Activated T-helper 17 cell treated with anti-CD3 and anti-CD28 coated beads, Interleukin-2, amount 50 U/mL, for 72 hours (primary cell): ENCODE data around the gene LETM1. TPM values are rescaled to one million over a fixed set of nuclear protein-coding genes. Genes with fewer than 3 reads are reported as not detected.

Source experiments
- ATAC-seq: fragments of 150-1000 bp; cut with Tn5 transposase; replicated peaks from 2 replicates; pipeline ENCODE4 v1.10.0; 2021; ENCODE audit warnings: mild to moderate bottlenecking, moderate library complexity
- H3K27ac Mint-ChIP-seq: one replicate; pipeline ENCODE4 v1.8.0; 2022; ENCODE audit warnings: mixed read lengths
- H3K27me3 Mint-ChIP-seq: one replicate; pipeline ENCODE4 v1.8.0; 2022; ENCODE audit warnings: mixed read lengths
- H3K36me3 Mint-ChIP-seq: one replicate; pipeline ENCODE4 v1.8.0; 2022; ENCODE audit warnings: low read depth, mild to moderate bottlenecking, mixed read lengths
- H3K4me1 Mint-ChIP-seq: one replicate; pipeline ENCODE4 v1.8.0; 2022; ENCODE audit warnings: mixed read lengths
- H3K4me3 Mint-ChIP-seq: one replicate; pipeline ENCODE4 v1.8.0; 2022; ENCODE audit warnings: mild to moderate bottlenecking, mixed read lengths
- H3K9me3 Mint-ChIP-seq: one replicate; pipeline ENCODE4 v1.8.0; 2022; ENCODE audit warnings: mixed read lengths
- total RNA-seq, 2 donors: library from RNA; stranded (reverse); gene quantifications; one replicate each; pipeline ENCODE4 v1.2.3, GENCODE V29; 2022

Gene LETM1
- total RNA-seq, 2 donors from 2014 or later, result 21.3 to 71.0 TPM

- no peaks in the 10 kb centered on the region for H3K4me1 Mint-ChIP-seq
- no peak overlapping the region for H3K4me3 Mint-ChIP-seq
- ATAC-seq, result no peak
- no peaks in the 10 kb centered on the region for H3K36me3 Mint-ChIP-seq
- H3K27ac Mint-ChIP-seq, result no peak overlapping the region
- H3K27me3 Mint-ChIP-seq, result no peaks in the 10 kb centered on the region
- no peaks in the 10 kb centered on the region for H3K9me3 Mint-ChIP-seq
Observed at GRCh38 chr4:1773754-1774153, 82.2 kb downstream of the LETM1 start.

GRCh38 chr4:1772853-1773538 lies 83.0 kb downstream of the LETM1 start:
- no peaks in the 10 kb centered on the region for H3K9me3 Mint-ChIP-seq
- no peaks in the 10 kb centered on the region for H3K36me3 Mint-ChIP-seq
- no peaks in the 10 kb centered on the region for H3K27me3 Mint-ChIP-seq
- ATAC-seq, result no peak
- H3K27ac Mint-ChIP-seq, result no peak overlapping the region
- no peak overlapping the region for H3K4me3 Mint-ChIP-seq
- H3K4me1 Mint-ChIP-seq, result no peaks in the 10 kb centered on the region

DNA sequence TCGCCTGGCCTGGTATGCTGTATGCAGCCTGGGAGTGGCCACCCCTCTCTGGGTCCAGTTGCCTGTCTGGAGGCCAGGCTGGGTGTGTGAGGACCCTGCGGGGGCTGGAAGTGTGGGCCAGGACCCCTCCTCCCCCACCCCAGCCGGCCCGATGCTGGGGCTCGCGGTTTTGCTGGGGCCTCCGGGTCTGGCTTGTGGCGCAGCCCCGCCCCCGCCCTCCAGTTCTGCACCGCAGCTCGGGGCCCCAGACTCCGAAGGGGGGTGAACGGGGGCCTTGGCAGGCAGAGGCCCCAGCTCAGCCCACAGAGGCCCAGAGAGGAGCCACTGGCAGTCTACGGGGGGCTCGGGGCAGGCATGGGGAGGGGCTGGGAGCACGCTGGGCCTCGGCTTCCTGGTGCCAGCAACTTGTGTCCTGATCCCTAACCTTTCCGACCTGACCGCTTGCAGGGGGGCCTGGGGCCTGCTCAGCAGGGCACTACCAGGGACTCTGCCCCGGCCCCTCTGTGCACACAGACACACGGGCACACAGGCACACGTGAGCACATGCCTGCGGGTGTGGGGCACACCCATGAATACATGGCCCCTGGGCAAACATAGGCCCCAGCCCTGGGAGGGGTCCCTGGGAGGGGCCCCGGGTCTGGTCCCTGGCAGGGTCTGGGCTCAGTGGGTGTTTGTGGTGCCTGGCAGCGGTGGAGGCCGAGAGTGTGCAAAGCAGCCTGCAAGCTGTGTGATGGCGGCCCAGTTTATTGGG lies 84.2 kb downstream of the LETM1 start:
- no peak for ATAC-seq
- no peak overlapping the region for H3K4me3 Mint-ChIP-seq

GRCh38 chr4:1770791-1771231 lies 85.1 kb downstream of the LETM1 start:
- H3K9me3 Mint-ChIP-seq, result no peaks in the 10 kb centered on the region
- H3K27ac Mint-ChIP-seq, result no peak overlapping the region
- no peaks in the 10 kb centered on the region for H3K4me1 Mint-ChIP-seq
- H3K4me3 Mint-ChIP-seq, result no peak overlapping the region
- ATAC-seq, result no peak
- H3K36me3 Mint-ChIP-seq, result no peaks in the 10 kb centered on the region
- H3K27me3 Mint-ChIP-seq, result no peaks in the 10 kb centered on the region

More for the DNA sequence above, 84.2 kb downstream of the LETM1 start:
- no peak overlapping the region for H3K27ac Mint-ChIP-seq
- no peaks in the 10 kb centered on the region for H3K9me3 Mint-ChIP-seq
- H3K36me3 Mint-ChIP-seq, result no peaks in the 10 kb centered on the region
- H3K4me1 Mint-ChIP-seq, result no peaks in the 10 kb centered on the region
- no peaks in the 10 kb centered on the region for H3K27me3 Mint-ChIP-seq

- Mint-ChIP-seq H3K4me1 (no peaks in the 10 kb centered on the region), H3K9me3 (no peaks in the 10 kb centered on the region), H3K27ac (no peak overlapping the region), H3K4me3 (no peak overlapping the region), H3K36me3 (no peaks in the 10 kb centered on the region), H3K27me3 (peaks cover 3% of the 10 kb centered on the region)
- ATAC-seq, result no peak
Observed at GRCh38 chr4:1770245-1770644, 85.7 kb downstream of the LETM1 start.

DNA sequence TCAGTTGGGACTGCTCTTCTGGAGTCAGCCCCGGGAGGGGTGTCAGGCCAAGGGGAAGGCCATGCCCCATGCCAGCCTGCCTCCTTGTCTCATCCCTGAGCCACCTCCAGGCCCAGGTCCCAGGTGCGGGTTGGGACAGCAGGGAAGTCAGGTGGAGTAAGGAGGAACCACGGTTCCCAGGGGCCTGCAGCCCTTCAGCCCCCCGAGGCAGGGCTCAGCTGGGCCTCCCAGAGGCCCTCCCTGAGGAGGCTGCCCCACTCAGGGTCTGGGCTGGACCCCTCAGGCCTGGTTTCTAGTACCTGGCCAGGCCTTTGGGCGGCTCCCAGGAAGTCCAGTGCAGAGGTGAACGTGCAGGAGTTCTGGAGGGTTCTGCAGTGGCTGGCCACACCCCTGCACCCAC lies 86.3 kb downstream of the LETM1 start:
- H3K36me3 Mint-ChIP-seq, result no peaks in the 10 kb centered on the region
- no peak overlapping the region for H3K27ac Mint-ChIP-seq
- H3K4me3 Mint-ChIP-seq, result no peak overlapping the region
- H3K4me1 Mint-ChIP-seq, result no peaks in the 10 kb centered on the region
- no peak for ATAC-seq
- H3K27me3 Mint-ChIP-seq, result peaks cover 6% of the 10 kb centered on the region
- H3K9me3 Mint-ChIP-seq, result no peaks in the 10 kb centered on the region

DNA sequence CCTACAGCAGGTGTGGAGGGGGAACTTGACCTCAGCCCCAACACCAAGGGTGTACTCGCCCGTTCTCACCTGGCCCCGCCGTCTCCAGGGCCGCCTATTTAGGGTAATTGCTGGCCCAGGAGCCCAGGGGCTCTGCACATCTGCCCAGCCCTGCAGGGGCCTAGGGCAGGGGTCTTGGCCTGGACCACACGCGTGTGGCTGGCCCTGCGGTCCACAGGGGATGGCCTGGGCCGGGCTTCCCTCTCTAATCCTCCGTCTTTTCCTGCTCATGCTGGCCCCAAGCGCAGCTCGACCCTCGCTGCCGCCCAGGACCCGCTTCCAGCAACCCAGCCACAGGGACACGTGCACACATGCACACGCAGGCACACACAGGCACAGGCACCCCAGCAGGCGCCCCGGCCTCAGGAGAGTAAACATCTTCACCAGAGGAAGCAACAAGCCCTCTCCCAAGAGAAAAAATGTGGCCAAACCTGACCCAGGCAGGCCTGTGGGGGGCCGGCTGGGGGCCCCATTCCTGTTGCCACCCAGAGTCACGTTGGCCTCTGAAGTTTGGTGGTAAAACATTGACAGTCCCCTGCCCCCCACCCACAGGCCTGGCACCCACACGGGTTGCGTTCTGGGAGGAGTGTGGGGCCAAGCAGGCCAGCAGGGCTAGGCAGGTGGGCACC lies 87.5 kb downstream of the LETM1 start:
- H3K4me1 Mint-ChIP-seq, result no peaks in the 10 kb centered on the region
- no peak for ATAC-seq
- peaks cover 6% of the 10 kb centered on the region for H3K27me3 Mint-ChIP-seq
- no peaks in the 10 kb centered on the region for H3K36me3 Mint-ChIP-seq
- H3K9me3 Mint-ChIP-seq, result no peaks in the 10 kb centered on the region
- H3K4me3 Mint-ChIP-seq, result peak overlapping the region; percentile 30
- H3K27ac Mint-ChIP-seq, result no peak overlapping the region

DNA sequence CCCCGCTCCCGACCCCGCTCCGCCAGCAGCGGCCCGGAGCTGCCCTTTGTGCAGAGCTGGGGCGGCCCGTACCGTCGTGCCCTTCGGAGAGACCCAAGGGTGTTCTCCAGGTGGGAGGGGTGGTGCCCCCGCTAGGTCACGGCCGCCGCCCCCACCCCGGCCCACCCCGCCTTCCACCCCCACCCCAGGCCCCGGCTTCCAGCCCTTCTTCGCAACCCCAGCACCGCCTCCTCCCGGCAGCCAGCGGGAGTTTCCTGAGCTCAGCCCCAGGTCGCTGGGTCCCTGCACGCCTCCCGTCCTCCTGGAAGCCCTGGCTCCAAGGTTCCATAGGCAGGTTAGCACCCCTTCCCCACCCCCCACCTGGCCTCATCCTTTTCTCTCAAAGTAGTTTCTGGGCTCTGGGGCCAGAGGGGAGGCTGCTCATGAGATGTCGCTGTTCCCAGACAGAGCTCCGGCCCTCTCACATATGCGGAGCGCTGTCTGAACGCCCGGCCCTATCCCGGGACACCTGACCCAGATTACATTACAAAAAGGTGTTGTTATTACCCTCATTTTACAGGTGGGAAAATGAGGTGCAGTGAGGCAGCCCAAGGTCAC lies 88.1 kb downstream of the LETM1 start:
- H3K4me3 Mint-ChIP-seq, result peak overlapping the region; percentile 30

GRCh38 chr4:1767061-1767769 lies 88.7 kb downstream of the LETM1 start:
- no peaks in the 10 kb centered on the region for H3K4me1 Mint-ChIP-seq
- no peaks in the 10 kb centered on the region for H3K36me3 Mint-ChIP-seq
- ATAC-seq, result peak; percentile 5
- no peak overlapping the region for H3K4me3 Mint-ChIP-seq
- peaks cover 6% of the 10 kb centered on the region for H3K27me3 Mint-ChIP-seq
- H3K9me3 Mint-ChIP-seq, result no peaks in the 10 kb centered on the region
- H3K27ac Mint-ChIP-seq, result no peak overlapping the region

More for the DNA sequence above, 88.1 kb downstream of the LETM1 start:
- ATAC-seq, result peak; percentile 39
- Mint-ChIP-seq H3K9me3 (no peaks in the 10 kb centered on the region), H3K27ac (no peak overlapping the region), H3K36me3 (no peaks in the 10 kb centered on the region), H3K27me3 (peaks cover 6% of the 10 kb centered on the region), H3K4me1 (no peaks in the 10 kb centered on the region)

DNA sequence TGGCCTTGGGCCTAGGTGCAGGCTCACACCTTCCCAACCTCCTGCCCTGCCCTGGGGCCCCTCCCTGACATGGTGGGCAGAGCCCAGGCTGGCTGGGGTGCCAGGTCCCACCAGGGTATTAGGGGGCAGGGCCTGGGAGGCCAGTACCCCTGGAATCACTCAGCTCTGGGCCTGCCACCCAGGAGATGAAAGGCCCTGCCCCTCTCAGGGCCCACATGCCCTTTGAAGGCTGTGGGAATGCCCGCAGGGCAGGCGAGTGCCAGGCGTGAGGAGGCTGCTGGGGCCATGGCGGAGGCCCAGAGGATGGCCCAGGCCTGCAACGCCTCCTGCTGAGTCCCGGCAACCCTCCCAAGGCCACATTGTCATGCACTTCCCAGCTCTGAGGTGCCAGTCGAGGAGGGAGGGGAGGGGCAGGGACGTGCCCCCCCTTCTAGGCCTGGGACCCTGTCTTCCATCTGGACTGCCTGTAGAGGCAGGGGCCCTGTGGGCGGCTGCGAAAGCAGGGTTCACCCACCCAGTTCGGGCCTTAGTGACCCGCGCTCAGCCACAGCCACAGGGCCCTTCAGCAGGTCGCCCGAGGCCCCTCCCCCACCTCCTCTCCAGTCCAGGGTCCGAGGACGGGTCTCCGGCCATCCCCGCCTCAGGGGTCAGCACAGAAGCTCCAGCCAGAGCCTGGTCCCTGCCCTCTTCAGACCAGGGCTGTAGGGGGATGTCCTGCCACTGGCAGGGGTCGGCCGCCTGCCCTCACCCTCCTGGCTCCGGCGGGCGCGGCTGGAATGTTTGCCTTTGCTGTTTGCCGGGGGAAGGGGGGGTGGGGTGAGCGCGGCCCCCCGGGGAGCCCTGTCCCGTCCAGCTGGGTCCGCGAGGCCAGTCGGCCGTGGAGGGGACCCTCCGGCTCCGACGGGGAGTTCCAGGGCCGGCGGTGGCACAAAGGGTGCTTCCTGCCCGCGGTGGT lies 89.6 kb downstream of the LETM1 start:
- no peaks in the 10 kb centered on the region for H3K4me1 Mint-ChIP-seq
- H3K9me3 Mint-ChIP-seq, result no peaks in the 10 kb centered on the region

DNA sequence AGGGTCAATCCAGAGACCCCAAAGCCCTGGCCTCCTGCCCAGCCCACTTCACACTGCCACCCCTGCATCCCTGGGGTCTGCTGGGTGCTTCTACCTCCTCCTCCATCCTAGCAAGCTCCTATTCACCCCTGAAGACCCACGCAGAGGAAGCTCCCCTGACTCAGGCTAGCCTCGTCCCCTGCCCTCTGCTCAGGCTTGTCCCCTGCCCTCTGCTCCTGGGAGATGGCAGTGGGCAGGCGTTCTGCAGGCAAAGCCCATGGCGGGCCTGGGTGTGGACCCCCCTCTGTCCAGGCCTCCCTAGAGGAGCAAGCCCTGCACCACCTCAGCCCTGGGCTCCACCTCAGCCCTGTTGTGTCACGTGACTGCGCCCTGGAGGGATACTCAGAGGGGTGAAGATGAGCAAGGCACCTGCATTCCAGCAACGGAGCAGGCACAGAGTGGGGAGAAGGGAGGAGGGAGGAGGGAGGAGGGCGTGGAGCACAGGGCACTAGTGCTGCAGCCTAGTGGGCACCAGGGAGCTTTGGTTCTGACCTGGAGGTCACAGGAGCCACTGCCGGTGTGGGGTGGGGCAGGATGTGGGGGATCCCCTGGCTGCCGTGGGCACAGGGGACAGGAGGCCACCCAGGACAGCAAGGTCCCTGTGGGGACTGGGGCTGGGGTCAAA lies 90.4 kb downstream of the LETM1 start:
- no peak for ATAC-seq
- Mint-ChIP-seq H3K36me3 (no peaks in the 10 kb centered on the region), H3K27ac (no peak overlapping the region), H3K4me3 (no peak overlapping the region), H3K9me3 (no peaks in the 10 kb centered on the region), H3K27me3 (peaks cover 6% of the 10 kb centered on the region), H3K4me1 (no peaks in the 10 kb centered on the region)

More for the DNA sequence above, 89.6 kb downstream of the LETM1 start:
- H3K27me3 Mint-ChIP-seq, result peaks cover 6% of the 10 kb centered on the region
- no peaks in the 10 kb centered on the region for H3K36me3 Mint-ChIP-seq
- no peak overlapping the region for H3K4me3 Mint-ChIP-seq
- no peak overlapping the region for H3K27ac Mint-ChIP-seq
- no peak for ATAC-seq

DNA sequence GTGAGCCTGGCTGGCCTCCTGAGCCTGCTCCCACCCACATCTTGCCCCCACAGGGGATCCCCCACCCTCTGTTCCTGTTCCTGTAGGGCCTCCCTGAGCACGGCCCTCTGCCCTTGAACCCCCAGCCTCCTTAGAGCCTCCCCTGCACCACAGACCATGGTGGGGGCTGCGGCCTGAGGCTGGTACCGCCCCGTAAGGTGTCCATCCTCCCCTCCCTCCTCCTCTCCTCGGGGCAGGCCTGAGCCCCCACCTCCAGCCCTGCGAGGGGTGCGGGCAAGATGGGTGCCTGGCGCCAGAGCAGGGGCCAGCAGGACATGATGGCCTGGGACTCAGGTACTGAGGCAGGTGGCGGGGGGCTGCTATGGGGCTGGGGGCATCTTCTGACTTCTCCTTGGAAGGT lies 91.3 kb downstream of the LETM1 start:
- Mint-ChIP-seq H3K4me3 (no peak overlapping the region), H3K4me1 (no peaks in the 10 kb centered on the region), H3K27me3 (peaks cover 6% of the 10 kb centered on the region), H3K27ac (no peak overlapping the region), H3K36me3 (no peaks in the 10 kb centered on the region), H3K9me3 (no peaks in the 10 kb centered on the region)
- ATAC-seq, result no peak

DNA sequence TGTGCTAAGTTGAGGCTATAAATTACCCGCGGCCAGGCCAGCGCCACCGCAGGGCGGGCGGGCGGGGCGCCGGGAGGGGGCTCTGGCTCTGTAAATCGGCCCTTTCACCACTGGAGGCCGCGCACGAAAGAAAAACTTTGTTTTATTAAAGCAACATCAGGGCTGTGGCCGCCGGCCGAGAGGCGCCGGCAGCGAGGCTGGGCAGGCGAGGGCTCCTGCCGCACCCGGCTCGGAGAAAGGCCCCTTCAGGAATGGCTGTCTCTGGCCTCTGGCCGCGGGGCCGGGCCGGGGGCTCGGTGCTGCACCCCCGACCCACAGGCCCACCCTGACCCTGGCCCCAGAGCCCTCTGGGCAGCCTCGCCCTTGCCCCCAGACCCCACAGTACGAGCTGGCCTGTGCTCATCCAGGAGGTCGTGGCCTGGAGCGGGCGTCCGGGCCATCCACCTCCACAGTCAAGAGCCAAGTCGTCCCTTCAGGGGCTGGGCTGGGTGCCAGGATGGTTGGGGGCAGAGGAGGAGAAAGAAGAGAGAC lies 92.3 kb downstream of the LETM1 start:
- H3K4me3 Mint-ChIP-seq, result no peak overlapping the region
- no peaks in the 10 kb centered on the region for H3K9me3 Mint-ChIP-seq
- peaks cover 6% of the 10 kb centered on the region for H3K27me3 Mint-ChIP-seq
- no peaks in the 10 kb centered on the region for H3K36me3 Mint-ChIP-seq
- no peak for ATAC-seq
- no peak overlapping the region for H3K27ac Mint-ChIP-seq
- H3K4me1 Mint-ChIP-seq, result no peaks in the 10 kb centered on the region
